ENCODE results near the gene GPATCH1.
A peak's percentile ranks its signal among the peaks of the same experiment; 100 is the strongest.
"Not testable (repeated sequence)": the region's sequence is repeated elsewhere in the genome, so short reads cannot be mapped to it uniquely, and the experiment has no call there.

Gene GPATCH1

DNA sequence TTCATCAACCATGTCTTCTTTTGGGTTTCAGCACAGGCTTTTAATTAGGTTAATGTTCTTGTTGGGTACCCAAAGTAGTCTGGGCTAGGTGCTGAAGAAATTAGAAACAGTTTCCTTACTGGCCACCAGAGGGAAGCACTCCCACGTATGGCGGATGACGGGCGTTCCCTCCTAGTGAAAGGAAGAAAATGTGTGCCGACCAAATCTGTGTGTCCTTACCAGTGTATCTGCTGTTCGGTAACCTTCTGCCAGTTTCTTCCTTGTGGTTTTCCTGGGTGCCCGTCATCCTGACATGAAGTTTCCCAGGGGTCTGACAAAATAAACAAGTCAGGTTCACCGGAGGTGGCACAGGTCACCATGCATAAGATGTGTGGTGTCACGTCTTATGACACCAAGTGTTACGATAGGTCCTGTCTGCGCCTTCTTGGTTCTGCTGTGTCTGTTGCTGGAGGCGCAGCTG, 45.0 kb downstream of the GPATCH1 start:
- DNase-seq (ENCODE audit: low read depth) = peak; percentile 66
- H3K4me3 ChIP-seq (ENCODE audit: low read depth, low read length) = no peak overlapping the region
- TF ChIP-seq POLR2A (IDR thresholded peaks at IDR 0.05; ENCODE audit: extremely low read depth, insufficient read length) (no peak), MYC (IDR thresholded peaks at IDR 0.05; ENCODE audit: low read depth, low read length) (no peak)
- TF ChIP-seq, protein P1, sequence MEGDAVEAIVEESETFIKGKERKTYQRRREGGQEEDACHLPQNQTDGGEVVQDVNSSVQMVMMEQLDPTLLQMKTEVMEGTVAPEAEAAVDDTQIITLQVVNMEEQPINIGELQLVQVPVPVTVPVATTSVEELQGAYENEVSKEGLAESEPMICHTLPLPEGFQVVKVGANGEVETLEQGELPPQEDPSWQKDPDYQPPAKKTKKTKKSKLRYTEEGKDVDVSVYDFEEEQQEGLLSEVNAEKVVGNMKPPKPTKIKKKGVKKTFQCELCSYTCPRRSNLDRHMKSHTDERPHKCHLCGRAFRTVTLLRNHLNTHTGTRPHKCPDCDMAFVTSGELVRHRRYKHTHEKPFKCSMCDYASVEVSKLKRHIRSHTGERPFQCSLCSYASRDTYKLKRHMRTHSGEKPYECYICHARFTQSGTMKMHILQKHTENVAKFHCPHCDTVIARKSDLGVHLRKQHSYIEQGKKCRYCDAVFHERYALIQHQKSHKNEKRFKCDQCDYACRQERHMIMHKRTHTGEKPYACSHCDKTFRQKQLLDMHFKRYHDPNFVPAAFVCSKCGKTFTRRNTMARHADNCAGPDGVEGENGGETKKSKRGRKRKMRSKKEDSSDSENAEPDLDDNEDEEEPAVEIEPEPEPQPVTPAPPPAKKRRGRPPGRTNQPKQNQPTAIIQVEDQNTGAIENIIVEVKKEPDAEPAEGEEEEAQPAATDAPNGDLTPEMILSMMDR (IDR thresholded peaks at IDR 0.05; ENCODE audit: low read depth, low read length) = peak; percentile 60
- TF ChIP-seq, protein P2, sequence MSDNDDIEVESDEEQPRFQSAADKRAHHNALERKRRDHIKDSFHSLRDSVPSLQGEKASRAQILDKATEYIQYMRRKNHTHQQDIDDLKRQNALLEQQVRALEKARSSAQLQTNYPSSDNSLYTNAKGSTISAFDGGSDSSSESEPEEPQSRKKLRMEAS (IDR thresholded peaks at IDR 0.05; ENCODE audit: low read depth, low read length) = no peak

DNA sequence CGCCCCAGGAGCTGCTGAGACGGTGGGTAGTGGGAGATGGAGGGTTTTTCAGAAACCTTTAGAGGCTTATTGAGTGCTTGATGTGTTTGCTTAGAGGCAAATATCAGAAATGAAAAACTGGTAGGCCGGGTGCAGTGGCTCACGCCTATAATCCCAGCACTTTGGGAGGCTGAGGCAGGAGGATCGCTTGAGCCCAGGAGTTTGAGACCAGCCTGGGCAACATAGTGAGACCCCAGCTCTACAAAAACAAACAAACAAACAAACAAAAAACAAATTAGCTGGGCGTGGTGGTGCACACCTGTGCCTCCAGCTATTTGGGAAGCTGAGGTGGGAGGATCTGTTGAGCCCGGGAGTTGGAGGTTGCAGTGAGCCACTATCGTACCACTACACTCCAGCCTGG, 45.7 kb downstream of the GPATCH1 start:
- not testable (repeated sequence) for H3K4me3 ChIP-seq (ENCODE audit: low read depth, low read length); DNase-seq (ENCODE audit: low read depth)

DNA sequence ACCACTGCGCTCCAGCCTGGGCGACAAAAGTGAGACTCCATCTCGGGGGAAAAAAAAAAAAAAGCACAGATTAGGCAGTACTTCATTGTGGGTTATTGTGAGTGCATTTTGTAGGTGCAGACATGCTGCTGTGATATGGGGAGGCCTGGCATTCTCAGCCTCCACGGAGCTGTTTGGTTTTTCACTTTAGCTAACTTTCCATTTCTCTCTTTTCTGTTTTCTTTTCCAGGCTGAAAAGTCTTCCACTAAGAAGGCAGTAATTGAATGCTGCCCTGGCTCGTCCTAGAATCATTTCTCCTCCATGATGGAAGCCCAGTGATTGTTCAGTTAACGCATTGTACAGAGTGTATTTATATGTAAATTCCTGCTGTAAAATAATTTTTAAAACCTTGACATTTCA, 48.9 kb downstream of the GPATCH1 start:
- DNase-seq (ENCODE audit: low read depth) = no peak
- no peak overlapping the region for H3K4me3 ChIP-seq (ENCODE audit: low read depth, low read length)
- TF ChIP-seq, protein P1 (IDR thresholded peaks at IDR 0.05; ENCODE audit: low read depth, low read length) = no peak
- no peak for TF ChIP-seq MYC (IDR thresholded peaks at IDR 0.05; ENCODE audit: low read depth, low read length)
- TF ChIP-seq POLR2A (IDR thresholded peaks at IDR 0.05; ENCODE audit: extremely low read depth, insufficient read length) = no peak
- TF ChIP-seq, protein P2 (IDR thresholded peaks at IDR 0.05; ENCODE audit: low read depth, low read length) = no peak

DNA sequence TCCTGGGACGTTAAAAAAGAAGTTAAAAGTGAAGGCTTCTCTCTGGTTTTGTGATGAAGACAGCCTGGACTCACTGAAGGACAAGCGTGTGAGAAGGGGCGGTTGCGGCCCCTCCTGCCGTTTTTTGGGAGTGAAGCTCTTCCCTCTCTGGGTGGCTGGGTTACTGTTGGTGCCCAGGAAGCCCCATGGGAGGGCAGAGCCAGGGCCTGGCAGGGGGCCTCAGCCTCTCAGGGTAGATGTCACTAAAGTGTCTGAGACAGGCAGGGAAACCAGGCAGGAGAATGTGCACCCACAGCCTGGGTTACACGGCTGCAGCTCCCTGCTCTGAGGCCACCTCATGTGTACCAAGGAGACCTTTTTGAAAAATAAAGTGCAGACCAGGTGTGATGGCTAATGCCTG, 49.5 kb downstream of the GPATCH1 start:
- no peak for DNase-seq (ENCODE audit: low read depth)
- H3K4me3 ChIP-seq (ENCODE audit: low read depth, low read length) = no peak overlapping the region
- TF ChIP-seq MYC (IDR thresholded peaks at IDR 0.05; ENCODE audit: low read depth, low read length) (no peak), POLR2A (IDR thresholded peaks at IDR 0.05; ENCODE audit: extremely low read depth, insufficient read length) (no peak)
- TF ChIP-seq, protein P1 (IDR thresholded peaks at IDR 0.05; ENCODE audit: low read depth, low read length) = no peak
- TF ChIP-seq, protein P2 (IDR thresholded peaks at IDR 0.05; ENCODE audit: low read depth, low read length) = no peak

DNA sequence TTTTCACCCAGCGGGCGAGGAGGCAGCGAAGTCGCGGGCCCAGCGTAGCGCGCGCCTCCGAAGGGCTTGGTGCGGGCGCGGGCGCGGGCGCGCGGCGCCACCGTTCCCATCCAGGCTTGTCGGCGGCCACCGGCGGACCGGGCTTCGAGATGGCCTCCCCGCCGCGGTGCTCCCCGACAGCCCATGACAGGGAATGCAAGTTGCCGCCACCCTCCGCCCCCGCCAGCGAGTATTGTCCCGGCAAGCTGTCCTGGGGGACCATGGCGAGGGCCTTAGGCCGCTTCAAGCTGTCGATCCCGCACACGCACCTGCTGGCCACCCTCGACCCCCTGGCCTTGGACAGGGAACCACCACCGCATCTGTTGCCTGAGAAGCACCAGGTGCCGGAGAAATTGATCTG, 51.0 kb downstream of the GPATCH1 start, which contains the start of gene WDR88:
Gene WDR88 (plus strand): TSS at position 94 of the 400 bp plus-strand sequence. CDS start 56 bp downstream, at position 150.
- no peak for DNase-seq (ENCODE audit: low read depth)
- TF ChIP-seq, protein P2 (IDR thresholded peaks at IDR 0.05; ENCODE audit: low read depth, low read length) = no peak
- TF ChIP-seq POLR2A (IDR thresholded peaks at IDR 0.05; ENCODE audit: extremely low read depth, insufficient read length) (no peak), MYC (IDR thresholded peaks at IDR 0.05; ENCODE audit: low read depth, low read length) (no peak)
- TF ChIP-seq, protein P1 (IDR thresholded peaks at IDR 0.05; ENCODE audit: low read depth, low read length) = no peak
- no peak within 1 kb of the TSS for H3K4me3 ChIP-seq (ENCODE audit: low read depth, low read length)

DNA sequence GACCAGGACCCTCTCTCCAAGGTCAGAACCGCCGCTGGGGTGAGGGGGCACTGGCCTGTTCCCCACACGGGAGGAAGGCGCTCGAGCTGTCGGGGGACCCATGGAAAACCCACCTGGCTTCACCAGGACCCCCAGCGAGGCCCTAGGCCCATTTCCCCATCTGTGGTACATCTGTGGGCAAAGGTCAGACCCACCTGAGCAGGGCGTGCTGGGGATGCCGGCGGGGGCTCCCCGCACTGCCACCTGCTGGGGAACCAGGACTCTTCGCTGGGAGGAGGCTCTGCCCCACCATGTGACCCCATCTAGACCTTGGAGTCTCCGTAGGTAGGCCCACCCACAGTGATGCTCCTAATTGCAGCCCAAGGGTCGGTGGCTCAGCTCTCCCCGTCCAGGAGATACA, 51.4 kb downstream of the GPATCH1 start:
- H3K4me3 ChIP-seq (ENCODE audit: low read depth, low read length) = no peak overlapping the region
- TF ChIP-seq, protein P1 (IDR thresholded peaks at IDR 0.05; ENCODE audit: low read depth, low read length) = peak; percentile 27
- TF ChIP-seq, protein P2 (IDR thresholded peaks at IDR 0.05; ENCODE audit: low read depth, low read length) = no peak
- no peak for TF ChIP-seq MYC (IDR thresholded peaks at IDR 0.05; ENCODE audit: low read depth, low read length)
- no peak for DNase-seq (ENCODE audit: low read depth)

All from NB4 (cell line).